Fibroblast of gingiva (primary cell): Measurements from ENCODE around the gene CHL1.
"Not testable (repeated sequence)": the region's sequence is repeated elsewhere in the genome, so short reads cannot be mapped to it uniquely, and the experiment has no call there.

ENCODE experiments used
- DNase-seq: peaks from one replicate; pipeline ENCODE4 v3.0.0-alpha.2; 2011; ENCODE audit warnings: low read depth

Gene CHL1

DNA sequence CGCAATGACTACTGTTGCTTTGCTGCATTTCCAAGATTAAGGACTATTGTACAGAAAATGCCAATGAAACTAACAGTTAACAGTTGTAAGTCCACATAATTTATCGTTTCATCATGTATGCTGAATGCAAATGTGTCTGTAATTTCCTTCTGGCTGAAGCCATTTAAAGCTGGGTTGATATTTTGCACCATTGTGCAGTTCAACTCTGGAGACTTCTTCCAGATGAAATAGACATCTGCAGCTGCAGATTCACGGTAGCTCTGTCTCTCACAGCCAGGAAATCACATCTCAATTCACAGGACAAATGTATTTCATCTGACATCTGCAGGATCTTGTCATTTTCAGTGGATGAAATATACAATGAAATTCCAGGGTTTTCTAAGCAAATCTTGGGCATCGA is 145.4 kb downstream of the CHL1 start:
- no peak for DNase-seq

DNA sequence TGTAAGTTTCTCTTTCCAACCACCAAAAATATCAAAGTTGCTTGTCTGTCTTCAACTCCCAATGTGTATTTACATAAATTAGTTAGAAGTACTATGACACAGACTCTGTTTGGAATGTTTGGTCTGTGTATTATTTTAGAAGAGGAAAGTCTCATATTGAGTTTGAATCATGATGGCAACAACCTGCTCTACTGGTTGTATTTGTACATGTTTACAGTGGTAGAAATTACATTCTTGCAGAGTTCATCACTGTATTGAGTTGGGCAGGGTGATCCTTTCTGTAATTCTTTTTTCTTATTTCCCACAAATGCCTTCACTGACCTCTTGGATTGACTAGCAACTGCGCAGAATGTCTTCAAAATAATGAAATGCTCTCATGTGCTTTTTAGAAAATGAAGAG is 149.6 kb downstream of the CHL1 start:
- no peak for DNase-seq

DNA sequence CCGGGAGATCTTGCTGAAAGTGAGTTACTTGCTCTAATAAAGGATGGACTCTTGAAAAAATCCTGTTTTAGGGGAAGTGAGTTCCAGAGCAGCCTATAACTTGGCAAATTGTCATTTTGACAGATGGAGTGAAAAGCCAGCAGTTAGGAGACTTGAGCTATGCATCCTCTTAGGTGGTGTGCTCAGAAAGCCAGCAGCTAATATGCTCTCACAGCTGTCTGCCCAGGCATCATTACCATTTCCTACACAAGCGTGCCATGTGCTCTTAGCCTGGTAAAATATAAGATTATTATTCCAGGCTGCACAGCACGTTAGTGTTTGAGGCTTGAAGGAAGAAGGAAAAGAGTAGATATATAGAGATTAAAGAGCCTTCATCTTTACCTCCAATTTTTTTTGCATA is 151.0 kb downstream of the CHL1 start:
- DNase-seq: no peak

DNA sequence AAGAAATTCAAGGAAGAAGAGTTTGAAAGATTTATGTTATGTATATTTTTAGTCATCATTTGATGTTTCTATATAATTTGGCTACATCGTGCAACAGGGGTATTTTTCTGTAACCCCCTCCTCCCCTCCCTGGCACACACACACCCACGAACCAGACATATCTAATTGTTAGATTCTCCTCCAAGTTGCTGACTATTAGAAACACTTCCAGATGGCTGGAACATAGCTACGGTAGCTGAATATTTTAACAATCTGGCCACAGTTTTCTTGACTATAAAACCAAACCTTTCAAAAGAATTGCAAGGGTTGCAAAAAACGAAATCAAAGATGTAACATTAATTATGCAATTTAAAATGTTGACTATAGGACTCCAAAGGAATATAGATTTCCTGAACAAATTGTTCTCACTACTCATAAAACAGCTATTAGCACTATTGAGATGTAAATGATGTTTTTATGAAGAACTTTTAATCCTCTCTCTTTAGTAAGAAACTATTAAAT is 154.4 kb downstream of the CHL1 start:
- DNase-seq: no peak

DNA sequence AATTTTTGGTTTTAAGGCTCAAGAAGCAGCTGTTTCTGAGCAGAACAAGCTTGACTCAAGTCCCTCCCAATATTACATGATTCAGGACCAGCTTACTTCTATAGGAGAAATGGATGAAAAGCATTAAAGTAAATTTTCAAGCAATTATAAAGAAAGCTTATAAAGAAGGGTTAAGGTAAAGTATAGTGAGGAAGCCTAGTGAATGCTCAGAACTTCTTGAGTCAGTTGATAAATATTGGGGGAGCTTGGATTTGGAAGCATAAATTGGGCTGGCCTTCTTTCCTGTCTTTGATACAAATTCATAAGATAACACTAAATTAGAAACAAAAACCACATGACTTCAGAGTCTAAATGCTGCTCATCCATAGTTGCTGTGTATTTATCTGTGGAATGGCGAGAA is 156.0 kb downstream of the CHL1 start:
- no peak for DNase-seq

DNA sequence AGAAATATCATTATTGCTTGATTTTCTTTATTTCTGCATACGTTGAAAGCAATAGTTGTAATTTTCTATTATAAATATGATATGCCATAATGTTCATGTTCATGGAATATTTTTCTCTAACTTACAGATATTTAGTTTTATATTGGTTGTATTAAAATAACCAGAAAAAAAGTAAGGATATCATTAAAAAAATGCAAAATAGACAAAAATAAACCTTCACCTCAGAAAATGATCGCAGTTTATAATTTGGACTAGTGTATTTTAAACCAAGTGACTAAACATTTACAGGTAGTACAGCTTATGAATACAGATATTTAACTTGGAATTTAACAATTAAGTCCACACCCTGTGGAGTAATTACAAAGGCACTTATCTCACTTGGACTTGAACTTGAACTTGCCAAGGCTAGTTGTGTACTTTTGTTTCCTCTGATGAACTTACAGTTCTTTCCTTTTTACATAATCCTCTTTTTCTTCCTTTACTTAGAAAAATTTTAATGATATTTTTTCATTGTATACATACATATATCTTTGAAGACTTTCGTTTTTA is 156.7 kb downstream of the CHL1 start:
- no peak for DNase-seq

DNA sequence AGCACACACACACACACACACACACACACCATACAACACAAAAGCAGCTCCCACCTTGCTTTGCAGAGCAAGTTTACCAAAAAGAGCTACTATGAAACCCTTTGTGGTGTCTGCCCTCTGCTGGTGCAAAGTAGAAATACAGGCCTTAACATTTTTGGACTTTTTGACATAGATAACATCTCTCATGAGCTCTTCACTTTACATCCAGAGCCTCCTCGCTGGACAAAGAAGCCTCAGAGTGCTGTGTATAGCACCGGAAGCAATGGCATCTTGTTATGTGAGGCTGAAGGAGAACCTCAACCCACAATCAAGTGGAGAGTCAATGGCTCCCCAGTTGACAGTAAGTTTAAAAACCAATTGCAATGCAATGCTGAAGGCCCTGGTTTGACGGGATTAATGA is 157.9 kb downstream of the CHL1 start:
- DNase-seq: peak; percentile 35

DNA sequence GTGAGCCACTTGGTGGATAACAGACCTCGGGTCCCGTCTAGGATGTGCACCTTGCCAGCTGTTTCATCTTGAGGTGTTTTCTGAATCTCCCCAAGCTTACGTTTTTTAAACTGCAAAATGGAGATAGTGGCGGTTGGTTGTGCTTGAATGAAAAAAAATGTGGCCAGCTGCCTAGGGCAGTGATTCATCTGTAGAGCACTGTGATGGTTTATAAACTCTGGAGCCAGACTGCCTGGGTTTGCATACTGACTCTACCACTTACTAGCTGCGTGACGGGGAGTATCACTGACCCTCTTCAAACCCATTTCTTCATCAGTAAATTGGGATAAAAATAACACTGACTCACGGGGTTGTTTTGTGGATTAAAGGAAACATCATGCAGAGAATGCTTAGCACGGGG is 159.1 kb downstream of the CHL1 start:
- peak; percentile 84 for DNase-seq

DNA sequence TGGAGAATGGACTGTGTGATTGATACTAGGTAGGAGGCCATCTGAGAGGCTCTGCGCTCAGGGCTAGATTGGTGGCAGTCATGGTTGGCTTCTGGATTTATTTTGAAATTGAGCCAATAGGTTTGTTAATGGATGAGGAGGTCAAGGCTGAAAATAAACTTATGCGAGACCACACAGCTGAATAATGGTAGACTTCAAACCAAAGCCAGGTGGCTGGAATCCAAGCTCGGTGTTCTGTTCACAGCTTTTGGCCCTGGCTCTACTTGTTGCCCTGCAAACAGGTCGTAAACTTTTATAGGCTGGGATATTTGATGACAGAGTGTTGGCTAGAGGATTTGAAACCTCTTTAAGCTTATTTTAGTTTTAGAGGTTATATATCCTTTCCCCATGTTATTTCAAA is 160.4 kb downstream of the CHL1 start:
- DNase-seq: no peak

DNA sequence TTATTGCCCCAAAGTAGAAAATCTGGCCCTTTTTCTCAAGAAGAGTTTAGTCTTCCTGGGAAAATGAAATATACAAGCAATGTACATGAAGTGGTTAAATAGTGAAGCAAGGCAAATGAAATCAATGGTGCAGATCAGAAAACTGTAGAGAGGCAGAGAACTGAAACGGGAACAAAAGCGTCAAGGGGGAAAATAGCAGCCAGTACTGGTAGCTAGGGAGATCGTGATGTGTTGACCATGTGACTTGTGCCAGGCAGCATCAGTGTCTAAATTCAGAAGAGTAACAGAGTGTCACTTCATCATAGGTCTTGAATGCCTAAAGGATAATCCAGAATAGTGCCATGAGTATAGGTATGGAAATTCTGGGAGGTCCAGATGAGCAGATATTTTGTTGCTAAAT is 163.1 kb downstream of the CHL1 start:
- no peak for DNase-seq

DNA sequence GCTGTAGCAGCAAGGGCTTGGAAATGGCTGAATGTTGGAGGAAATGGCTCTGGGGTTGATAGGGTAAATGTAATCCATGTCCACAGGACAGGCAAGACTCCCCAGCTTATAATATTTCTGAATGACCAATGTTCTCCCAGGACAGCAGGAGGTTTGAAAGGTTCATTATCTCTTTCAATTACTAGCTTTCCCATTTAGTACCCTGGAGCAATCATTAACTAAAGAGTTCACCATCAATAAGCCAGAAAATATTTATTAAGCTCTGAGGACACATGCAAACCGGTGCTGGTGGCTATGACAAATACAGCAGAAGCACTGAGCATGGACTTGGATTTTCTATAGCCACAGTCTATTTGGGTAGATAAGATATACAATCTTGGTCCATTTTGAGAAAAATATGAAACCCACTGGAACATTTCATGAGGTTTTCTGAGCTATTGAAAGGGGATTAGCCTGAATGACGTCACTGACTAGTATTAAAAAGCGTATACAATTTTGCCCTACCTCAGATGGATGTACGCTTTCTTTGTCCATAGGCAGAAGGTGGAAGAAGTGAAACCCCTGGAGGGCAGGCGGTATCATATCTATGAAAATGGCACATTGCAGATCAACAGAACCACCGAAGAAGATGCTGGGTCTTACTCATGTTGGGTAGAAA is 166.2 kb downstream of the CHL1 start:
- DNase-seq: no peak

DNA sequence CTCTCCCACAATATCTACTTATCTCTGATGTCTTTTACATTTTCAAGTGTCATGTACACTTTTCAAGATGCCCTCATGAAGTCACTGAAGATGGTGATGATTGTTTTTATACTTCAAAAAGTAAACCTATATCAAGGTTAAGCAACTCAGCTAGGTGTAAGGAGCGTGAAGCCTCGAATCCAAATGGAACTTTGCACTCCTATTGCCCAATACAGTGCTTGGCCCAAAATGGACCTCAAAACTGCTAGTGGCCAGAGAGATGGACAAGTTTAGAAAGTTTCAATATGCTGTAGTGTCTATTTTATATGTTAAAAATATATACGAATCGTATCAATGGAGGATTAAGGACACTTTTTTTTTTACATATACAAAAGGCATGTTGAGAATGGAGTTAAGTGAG is 167.7 kb downstream of the CHL1 start:
- DNase-seq: no peak

DNA sequence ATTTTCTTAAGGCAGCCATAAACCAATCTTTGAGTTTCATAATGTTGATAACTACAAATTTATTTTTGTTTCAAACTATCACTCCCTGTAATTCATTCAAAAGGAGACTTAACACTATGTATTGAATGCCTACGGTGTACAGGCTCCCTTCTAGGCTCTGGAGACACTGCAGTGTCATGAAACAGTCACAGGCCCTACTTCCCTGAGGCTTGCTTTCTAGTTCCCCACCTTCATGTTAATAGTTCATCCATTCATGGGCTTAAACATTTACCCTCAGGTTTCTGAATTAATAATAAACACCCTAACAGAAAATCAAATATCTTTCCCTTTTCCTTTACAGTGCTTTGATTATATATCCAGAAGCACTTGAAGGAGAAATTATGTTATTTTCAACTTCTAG is 168.7 kb downstream of the CHL1 start:
- no peak for DNase-seq

DNA sequence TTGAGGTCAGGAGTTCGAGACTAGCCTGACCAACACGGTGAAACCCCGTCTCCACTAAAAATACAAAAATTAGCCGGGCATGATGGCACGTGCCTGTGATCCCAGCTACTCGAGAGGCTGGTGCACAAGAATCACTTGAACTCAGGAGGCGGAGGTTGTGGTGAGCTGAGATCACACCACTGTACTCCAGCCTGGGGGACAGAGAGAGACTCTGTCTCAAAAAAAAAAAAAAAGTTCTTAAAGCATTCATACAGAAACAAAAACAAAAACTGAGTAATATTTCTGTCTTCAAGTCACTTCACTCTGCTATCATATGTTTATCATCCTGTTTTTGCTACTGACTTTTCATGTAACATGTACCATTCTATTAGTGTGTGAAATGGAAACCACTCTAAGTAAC is 169.7 kb downstream of the CHL1 start:
- DNase-seq: not testable (repeated sequence)

DNA sequence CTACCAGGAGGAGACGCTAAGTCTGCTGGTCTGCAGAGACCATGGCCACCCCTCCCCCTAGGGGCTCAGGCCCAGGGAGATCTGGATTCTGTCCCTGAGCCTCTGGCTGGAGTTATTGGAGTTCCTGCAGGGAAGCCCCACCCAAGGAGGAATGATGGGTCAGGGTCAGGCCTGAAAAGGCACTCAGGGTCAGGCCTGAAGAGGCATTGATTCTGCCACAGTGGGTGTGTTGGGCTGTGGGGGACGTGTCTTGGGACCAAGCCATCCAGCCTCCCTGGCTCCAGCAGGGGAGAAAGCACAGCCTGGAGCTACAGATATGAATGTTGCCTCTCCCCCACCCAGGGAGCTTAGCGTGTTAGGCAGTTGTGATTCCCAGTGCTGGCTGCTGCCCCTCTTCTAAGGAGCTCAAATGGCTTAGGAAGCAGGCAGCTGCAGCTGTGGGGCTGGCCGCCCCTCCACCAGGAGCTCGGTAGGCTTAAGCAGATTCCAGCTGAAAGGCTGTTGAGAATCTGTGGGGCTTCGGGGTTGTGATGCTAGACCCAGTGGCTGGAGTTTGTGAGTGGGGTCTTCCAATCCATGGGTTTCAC is 176.7 kb downstream of the CHL1 start:
- DNase-seq: no peak

DNA sequence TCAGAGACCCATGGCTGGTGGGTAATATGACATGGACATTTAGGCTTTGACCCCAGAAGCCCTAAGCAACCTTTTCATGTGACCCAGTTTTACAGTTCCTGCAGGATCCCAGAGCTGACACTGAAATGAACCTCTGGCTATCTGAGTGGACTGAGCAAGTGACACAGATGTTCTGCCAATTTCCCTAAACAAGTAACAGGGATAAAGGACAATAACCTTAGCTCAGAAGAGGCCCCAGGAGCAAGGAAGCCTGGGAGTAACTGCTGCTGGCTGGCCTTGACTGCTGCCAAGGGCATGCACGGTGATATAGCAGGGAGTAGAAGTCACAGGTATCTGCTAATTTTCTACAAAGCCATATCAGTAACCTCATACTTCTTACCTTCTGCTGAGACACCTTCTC is 177.9 kb downstream of the CHL1 start:
- DNase-seq: no peak

DNA sequence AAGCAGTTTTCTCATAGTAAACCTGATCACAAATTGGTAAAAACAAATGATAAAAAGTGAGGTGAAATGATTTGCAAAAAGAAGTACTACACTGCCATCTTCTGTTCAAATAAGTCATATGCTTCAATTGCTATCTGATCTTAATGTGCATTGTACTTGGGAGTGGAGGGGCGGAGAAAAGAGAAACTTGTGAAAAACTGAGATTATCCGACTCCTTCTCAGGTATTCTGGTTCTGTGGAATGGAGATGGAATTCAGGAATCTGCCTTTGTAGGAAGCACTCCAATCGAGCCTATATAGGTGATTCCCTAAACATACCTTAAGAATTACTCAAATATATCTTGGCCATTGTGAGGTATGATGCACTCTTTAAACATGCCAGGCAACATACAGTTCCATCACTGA is 180.6 kb downstream of the CHL1 start:
- peak; percentile 41 for DNase-seq

DNA sequence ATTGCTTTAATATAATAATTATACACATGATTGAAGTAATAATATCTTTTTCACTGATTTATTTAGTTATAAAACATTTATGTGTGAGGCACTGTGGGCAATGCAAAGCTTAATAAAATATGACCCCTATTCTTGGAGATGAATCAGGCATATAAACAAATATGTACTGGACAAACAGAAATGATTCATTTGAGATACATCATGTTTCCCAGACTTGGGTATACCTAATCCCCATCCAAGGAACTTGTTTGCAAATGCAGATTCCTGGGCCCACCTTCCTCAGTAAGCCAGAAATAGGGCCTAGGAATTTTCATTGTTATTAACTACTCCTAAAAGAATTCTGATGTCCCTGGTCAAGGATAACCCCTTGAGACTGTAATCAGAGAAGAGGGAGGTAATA is 184.2 kb downstream of the CHL1 start:
- no peak for DNase-seq

DNA sequence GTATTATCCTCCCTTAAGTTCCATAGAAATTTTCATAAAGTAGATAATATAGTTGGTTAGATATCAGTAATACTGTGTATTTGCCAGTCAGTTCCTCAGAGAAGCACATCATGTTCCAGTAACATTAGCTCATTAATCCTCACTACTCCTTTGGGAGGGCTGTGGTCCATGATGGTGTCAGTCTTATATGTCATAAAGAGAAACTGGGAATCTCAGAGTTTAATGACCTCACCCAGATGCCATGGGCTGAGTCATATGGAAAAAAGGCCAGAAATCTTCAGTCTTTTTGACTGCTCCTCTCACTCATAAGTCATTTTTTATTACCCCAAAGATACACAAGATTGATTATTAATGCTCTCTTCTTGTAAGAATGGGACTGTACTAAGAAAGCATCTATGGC is 188.6 kb downstream of the CHL1 start:
- peak; percentile 54 for DNase-seq

DNA sequence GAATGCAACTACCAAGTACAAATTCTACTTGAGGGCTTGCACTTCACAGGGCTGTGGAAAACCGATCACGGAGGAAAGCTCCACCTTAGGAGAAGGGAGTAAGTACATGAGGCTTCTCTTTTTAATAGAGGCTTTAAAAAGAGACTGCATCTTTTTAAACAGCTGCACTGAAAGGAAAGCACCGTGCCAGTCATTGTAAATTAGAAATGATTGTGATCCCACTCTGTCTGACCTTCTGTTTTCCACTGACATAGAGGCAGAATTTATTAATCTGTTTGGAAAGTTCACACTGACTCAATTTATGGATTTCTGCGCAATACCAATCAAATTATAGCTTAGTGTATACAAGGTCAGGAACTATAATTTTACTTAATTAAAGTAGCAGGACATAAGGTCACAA is 198.2 kb downstream of the CHL1 start:
- no peak for DNase-seq

DNA sequence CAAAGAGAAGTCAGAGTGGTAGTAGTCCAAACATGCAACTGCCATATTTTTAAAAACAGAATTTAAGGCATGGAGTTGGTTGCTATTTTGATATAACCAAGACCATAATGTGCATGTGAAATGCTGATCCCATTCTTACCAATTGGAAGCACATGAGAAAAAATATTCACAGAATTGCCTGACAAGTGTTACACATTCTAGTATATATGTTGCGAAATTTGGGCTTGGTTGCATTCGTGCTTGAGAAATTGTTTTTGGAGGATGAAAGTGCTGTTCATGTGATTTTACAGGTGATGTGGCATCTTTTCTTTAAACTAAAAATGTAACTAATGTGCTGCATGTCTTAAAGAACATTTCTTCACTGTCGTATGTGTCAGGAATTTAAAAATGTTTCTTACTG is 199.7 kb downstream of the CHL1 start:
- peak; percentile 46 for DNase-seq

DNA sequence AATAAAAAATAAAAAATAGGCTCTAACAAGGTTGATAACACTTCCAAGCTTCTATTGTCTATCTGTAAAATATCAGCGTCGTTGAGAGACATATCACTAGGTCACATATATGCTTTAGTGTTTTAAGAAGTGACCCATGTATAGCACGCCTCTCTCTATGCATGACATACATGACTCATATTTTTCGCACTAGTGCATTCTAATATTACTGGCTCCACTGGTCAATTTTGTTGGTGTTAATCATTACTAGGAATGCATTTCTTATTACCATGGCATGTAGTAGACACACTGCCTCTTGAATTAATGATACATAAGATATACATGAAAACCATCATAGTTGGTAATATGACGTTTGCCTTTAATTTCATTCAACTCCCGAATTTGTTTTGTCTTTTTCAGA is 203.1 kb downstream of the CHL1 start:
- no peak for DNase-seq

DNA sequence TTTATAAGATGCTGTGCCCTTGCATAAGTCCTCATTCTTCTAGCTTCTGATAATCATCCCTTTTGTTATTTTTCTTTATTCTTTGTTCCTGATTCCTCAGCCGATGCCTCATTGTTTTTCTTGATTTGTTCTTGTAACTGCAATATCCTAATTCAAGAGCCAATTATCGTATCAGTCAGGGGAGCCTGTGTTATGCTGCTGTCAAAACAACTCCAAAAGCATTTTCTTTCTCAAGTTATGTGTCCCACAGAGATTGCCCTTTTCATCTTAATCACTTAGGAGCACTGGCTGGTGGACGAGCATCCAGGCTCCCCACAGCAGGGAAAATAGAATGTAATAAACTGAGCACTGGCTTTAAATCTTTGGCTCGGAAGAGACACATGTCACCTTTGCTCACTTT is 207.3 kb downstream of the CHL1 start:
- no peak for DNase-seq

DNA sequence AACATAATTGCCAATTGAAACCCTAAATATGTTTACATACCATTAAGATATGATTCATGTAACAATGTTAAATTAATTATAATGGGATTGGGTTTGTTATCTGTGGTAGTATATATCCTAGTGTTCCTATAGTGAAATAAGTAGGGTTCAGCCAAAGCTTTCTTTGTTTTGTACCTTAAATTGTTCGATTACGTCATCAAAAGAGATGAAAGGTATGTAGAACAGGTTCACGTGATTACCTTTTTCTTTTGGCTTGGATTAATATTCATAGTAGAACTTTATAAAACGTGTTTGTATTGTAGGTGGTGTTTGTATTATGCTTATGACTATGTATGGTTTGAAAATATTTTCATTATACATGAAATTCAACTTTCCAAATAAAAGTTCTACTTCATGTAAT is 212.4 kb downstream of the CHL1 start:
- DNase-seq: no peak
